ENCODE measurements around the gene SGSH. TPM values are rescaled to one million over a fixed set of nuclear protein-coding genes. Genes with fewer than 3 reads are reported as not detected.
A peak's percentile ranks its signal among the peaks of the same experiment; 100 is the strongest.

The SGSH gene
- total and polyA plus RNA-seq, 4 experiments from 2014 or later, result 37.8 to 198 (median 124) TPM

DNA sequence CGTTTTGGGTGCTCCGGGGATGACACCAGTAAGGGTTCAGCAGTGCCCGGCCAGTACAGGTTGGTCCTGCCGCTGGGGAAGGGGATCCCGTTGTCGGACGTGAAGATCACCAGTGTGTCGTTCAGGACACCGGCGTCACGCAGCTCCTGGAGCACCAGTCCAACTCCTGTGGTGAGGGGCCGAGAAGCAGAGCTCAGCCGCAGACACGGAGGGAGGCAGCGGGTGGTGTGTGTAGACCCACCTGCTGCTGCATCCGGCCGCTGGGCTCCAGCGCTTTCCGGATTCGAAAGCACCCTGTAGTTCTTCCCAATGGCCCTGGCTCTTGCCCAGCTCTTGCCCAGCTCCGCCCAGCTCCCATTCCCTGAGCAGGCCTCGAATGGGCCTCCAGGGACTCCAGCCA is 8.0 kb downstream of the SGSH start:
- Histone ChIP-seq H3K27ac (ENCODE audit: low read depth, low read length) (no peak overlapping the region), H3K9me3 (ENCODE audit: control insufficient read depth in 1 of 2, low read length in 2 of 2) (no peaks in the 10 kb centered on the region)

DNA sequence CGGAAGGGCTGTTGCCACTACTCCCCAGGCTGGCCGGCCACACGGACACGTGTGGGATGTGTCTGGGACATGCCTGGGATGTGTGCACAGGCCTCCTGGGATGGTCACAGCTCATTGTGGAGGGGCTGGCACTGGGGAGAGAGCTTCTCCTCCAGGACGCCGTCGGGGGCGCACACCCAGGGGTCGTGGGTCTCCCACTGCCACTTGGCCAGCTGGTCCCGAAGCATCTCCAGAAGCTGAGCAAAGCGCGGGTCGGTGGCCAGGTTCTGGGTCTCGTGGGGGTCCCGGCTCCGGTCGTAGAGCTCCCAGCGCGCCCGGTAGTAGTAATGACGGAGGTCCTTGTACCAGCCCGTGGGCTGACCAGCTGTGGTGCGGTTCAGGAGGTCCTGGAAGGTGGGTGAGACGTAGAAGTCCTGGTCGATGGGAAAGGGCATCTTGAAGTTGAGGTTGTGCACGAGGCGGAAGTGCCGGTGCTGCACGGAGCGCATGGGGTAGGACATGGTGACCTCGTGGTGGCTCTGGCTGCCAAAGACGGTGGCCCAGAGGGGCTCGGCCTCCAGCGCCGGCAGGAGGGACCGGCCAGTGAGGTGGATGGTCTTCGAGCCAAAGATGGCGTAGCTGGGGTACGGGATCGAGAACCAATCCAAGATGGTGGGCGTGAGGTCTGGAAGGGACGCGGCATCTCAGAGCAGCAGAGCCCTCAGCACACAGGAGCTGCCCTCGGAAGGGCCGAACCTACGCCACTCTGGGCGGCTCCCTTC is 9.6 kb downstream of the SGSH start:
- Mint-ChIP-seq H3K4me1 (no peaks in the 10 kb centered on the region), H3K9me3 (no peaks in the 10 kb centered on the region), H3K27me3 (no peaks in the 10 kb centered on the region), H3K36me3 (peaks cover 3 to 32% of the 10 kb centered on the region in 2 donors), H3K4me3 (no peak overlapping the region), H3K27ac (peak overlapping the region in 1 of 7 donors; percentile 13)
- POLR2A ChIA-PET (ENCODE audit: partially characterized antibody), result interaction anchor here (2.4 kb wide), 1 partner anchor 8 kb away, joined by 12 read pairs; no protein-coding TSS in a partner anchor
- H3K27ac ChIP-seq (ENCODE audit: low read depth, low read length), result no peak overlapping the region
- CTCF ChIA-PET (ENCODE audit: partially characterized antibody), result interaction anchor here (1.9 kb wide), 1 partner anchor 14 kb away, joined by 5 read pairs; no protein-coding TSS in a partner anchor
- H3K4me3 ChIP-seq (ENCODE audit: low read length in 2 of 2), result no peak overlapping the region
- no peak for DNase-seq
- H3K9me3 ChIP-seq (ENCODE audit: control insufficient read depth in 1 of 2, low read length in 2 of 2), result no peaks in the 10 kb centered on the region
- no peaks in the 10 kb centered on the region for H3K27me3 ChIP-seq (ENCODE audit: insufficient read depth, low read length)
- intact Hi-C loops (cut with micrococcal nuclease), result no loop called here
- peaks cover 56% of the 10 kb centered on the region for H3K36me3 ChIP-seq (ENCODE audit: insufficient read depth, low read length)
- H3K4me1 ChIP-seq (ENCODE audit: insufficient read depth, low read length), result no peaks in the 10 kb centered on the region

More for the DNA sequence above, 8.0 kb downstream of the SGSH start:
- Histone ChIP-seq H3K4me3 (ENCODE audit: low read length in 2 of 2) (no peak overlapping the region), H3K36me3 (ENCODE audit: insufficient read depth, low read length) (peaks cover 64% of the 10 kb centered on the region), H3K4me1 (ENCODE audit: insufficient read depth, low read length) (peaks cover under 1% of the 10 kb centered on the region), H3K27me3 (ENCODE audit: insufficient read depth, low read length) (no peaks in the 10 kb centered on the region)
- intact Hi-C loops (cut with micrococcal nuclease), result no loop called here
- CTCF ChIA-PET (ENCODE audit: partially characterized antibody), result interaction anchor here (1.9 kb wide), 1 partner anchor 16 kb away, joined by 5 read pairs; no protein-coding TSS in a partner anchor
- POLR2A ChIA-PET (ENCODE audit: partially characterized antibody), result no interaction called here
- H3K27ac Mint-ChIP-seq, result no peak overlapping the region
- DNase-seq, result no peak
- H3K36me3 Mint-ChIP-seq, result peaks cover 8 to 43% of the 10 kb centered on the region in 2 donors
- H3K9me3 Mint-ChIP-seq, result no peaks in the 10 kb centered on the region
- H3K4me1 Mint-ChIP-seq, result peaks cover 4 to 8% (median 6%) of the 10 kb centered on the region in 4 donors
- no peaks in the 10 kb centered on the region for H3K27me3 Mint-ChIP-seq
- no peak overlapping the region for H3K4me3 Mint-ChIP-seq

DNA sequence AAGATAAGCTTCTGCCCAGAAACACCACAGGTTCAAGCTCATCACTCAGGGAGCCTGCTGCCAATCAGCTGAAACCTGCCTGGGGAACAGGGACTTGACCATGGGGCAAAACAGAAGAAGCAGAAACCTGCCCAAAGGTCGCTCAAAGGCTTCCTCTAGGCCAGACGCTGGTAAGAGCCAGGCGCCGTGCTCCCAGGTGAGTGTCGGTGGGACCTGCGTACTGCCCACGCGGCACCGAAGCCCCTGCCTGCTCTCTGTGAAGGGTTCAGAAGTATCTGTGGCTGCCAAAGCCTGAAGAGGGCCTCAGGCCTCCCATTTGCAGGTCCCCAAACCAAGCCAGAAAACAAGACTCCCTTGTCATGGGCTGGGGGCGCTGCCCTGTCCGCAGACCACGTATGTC is 10.4 kb downstream of the SGSH start:
- H3K27ac Mint-ChIP-seq, result peak overlapping the region in 2 of 7 donors; percentile 46 to 79
- DNase-seq, result no peak
- H3K27me3 Mint-ChIP-seq, result no peaks in the 10 kb centered on the region
- H3K4me3 Mint-ChIP-seq, result no peak overlapping the region
- H3K36me3 ChIP-seq (ENCODE audit: insufficient read depth, low read length), result peaks cover 51% of the 10 kb centered on the region
- ChIA-PET POLR2A (ENCODE audit: partially characterized antibody) (interaction anchor here (2.4 kb wide), 1 partner anchor 9 kb away, joined by 12 read pairs; no protein-coding TSS in a partner anchor), CTCF (ENCODE audit: partially characterized antibody) (interaction anchor here (0.7 kb wide), 1 partner anchor 13 kb away, joined by 3 read pairs; no protein-coding TSS in a partner anchor)
- no peak overlapping the region for H3K27ac ChIP-seq (ENCODE audit: low read depth, low read length)
- H3K4me1 ChIP-seq (ENCODE audit: insufficient read depth, low read length), result no peaks in the 10 kb centered on the region
- H3K4me3 ChIP-seq (ENCODE audit: low read length in 2 of 2), result no peak overlapping the region
- intact Hi-C loops (cut with micrococcal nuclease), result no loop called here
- H3K4me1 Mint-ChIP-seq, result no peaks in the 10 kb centered on the region
- H3K9me3 Mint-ChIP-seq, result no peaks in the 10 kb centered on the region
- no peaks in the 10 kb centered on the region for H3K9me3 ChIP-seq (ENCODE audit: control insufficient read depth in 1 of 2, low read length in 2 of 2)
- H3K36me3 Mint-ChIP-seq, result peaks cover 3 to 32% of the 10 kb centered on the region in 2 donors
- H3K27me3 ChIP-seq (ENCODE audit: insufficient read depth, low read length), result no peaks in the 10 kb centered on the region

DNA sequence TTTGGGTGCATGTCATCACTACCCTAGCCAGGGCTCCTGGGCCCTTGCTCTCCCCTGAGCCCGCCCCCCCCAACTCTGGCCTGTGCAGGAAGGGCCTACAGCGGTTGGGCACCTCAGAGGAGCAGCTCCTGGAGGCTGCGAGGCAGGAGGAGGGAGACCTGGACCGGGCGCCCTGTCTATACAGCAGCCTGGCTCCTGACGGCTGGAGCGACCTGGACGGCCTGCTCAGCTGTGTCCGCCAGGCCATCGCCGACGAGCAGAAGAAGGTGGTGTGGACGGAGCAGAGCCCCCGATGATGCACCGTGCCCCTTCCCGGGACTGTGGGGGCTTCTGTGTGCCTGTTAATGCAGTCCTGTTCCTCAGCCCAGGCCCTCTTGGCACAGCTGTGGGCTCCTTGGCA is 12.1 kb downstream of the SGSH start:
- no peaks in the 10 kb centered on the region for H3K27me3 ChIP-seq (ENCODE audit: insufficient read depth, low read length)
- H3K36me3 Mint-ChIP-seq, result peaks cover 3 to 27% of the 10 kb centered on the region in 2 donors
- ChIA-PET CTCF (ENCODE audit: partially characterized antibody) (interaction anchor here (3.4 kb wide), 1 partner anchor 12 kb away, joined by 20 read pairs; no protein-coding TSS in a partner anchor), POLR2A (ENCODE audit: partially characterized antibody) (no interaction called here)
- DNase-seq, result no peak
- no peak overlapping the region for H3K4me3 Mint-ChIP-seq
- no peaks in the 10 kb centered on the region for H3K9me3 ChIP-seq (ENCODE audit: control insufficient read depth in 1 of 2, low read length in 2 of 2)
- H3K4me1 Mint-ChIP-seq, result no peaks in the 10 kb centered on the region
- H3K4me3 ChIP-seq (ENCODE audit: low read length in 2 of 2), result no peak overlapping the region
- no peaks in the 10 kb centered on the region for H3K9me3 Mint-ChIP-seq
- H3K27me3 Mint-ChIP-seq, result no peaks in the 10 kb centered on the region
- intact Hi-C loops (cut with micrococcal nuclease), result no loop called here
- H3K27ac Mint-ChIP-seq, result no peak overlapping the region
- H3K4me1 ChIP-seq (ENCODE audit: insufficient read depth, low read length), result no peaks in the 10 kb centered on the region
- no peak overlapping the region for H3K27ac ChIP-seq (ENCODE audit: low read depth, low read length)
- H3K36me3 ChIP-seq (ENCODE audit: insufficient read depth, low read length), result peaks cover 35% of the 10 kb centered on the region

DNA sequence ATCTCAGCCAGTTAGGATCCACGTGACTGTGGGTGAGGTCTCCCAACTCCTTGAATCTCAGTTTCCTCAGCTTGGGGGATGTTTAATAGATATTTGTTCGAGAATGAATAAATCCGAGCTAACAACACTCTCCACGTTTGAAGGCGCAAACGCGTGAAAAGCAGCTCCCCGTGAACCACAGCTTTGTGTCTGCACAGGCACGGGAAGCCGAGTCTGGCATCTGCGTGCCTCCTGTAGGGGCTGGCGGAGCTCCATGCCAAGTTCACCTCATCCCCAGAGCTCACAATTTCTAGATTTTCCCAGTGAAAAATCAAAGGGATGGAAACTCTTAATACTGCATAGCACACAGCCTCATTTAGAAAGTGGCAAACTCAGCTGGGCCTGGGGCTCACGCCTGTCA is 14.3 kb downstream of the SGSH start:
- ChIA-PET CTCF (ENCODE audit: partially characterized antibody) (interaction anchor here (1.0 to 3.4 kb wide), 3 partner anchors 10 to 47 kb away, joined by 3 to 20 read pairs (median 4); no protein-coding TSS in a partner anchor), POLR2A (ENCODE audit: partially characterized antibody) (interaction anchor here (1.0 kb wide), 1 partner anchor 14 kb away, joined by 5 read pairs; no protein-coding TSS in a partner anchor)
- Mint-ChIP-seq H3K27ac (no peak overlapping the region), H3K36me3 (peaks cover 0 to 15% of the 10 kb centered on the region in 2 donors), H3K4me1 (peaks cover 0 to 4% (median 0%) of the 10 kb centered on the region in 4 donors), H3K9me3 (no peaks in the 10 kb centered on the region), H3K4me3 (no peak overlapping the region), H3K27me3 (no peaks in the 10 kb centered on the region)
- Histone ChIP-seq H3K4me3 (ENCODE audit: low read length in 2 of 2) (no peak overlapping the region), H3K9me3 (ENCODE audit: control insufficient read depth in 1 of 2, low read length in 2 of 2) (no peaks in the 10 kb centered on the region), H3K36me3 (ENCODE audit: insufficient read depth, low read length) (peaks cover 16% of the 10 kb centered on the region), H3K4me1 (ENCODE audit: insufficient read depth, low read length) (no peaks in the 10 kb centered on the region), H3K27me3 (ENCODE audit: insufficient read depth, low read length) (no peaks in the 10 kb centered on the region), H3K27ac (ENCODE audit: low read depth, low read length) (no peak overlapping the region)
- no peak for DNase-seq
- intact Hi-C loops (cut with micrococcal nuclease), result no loop called here

DNA sequence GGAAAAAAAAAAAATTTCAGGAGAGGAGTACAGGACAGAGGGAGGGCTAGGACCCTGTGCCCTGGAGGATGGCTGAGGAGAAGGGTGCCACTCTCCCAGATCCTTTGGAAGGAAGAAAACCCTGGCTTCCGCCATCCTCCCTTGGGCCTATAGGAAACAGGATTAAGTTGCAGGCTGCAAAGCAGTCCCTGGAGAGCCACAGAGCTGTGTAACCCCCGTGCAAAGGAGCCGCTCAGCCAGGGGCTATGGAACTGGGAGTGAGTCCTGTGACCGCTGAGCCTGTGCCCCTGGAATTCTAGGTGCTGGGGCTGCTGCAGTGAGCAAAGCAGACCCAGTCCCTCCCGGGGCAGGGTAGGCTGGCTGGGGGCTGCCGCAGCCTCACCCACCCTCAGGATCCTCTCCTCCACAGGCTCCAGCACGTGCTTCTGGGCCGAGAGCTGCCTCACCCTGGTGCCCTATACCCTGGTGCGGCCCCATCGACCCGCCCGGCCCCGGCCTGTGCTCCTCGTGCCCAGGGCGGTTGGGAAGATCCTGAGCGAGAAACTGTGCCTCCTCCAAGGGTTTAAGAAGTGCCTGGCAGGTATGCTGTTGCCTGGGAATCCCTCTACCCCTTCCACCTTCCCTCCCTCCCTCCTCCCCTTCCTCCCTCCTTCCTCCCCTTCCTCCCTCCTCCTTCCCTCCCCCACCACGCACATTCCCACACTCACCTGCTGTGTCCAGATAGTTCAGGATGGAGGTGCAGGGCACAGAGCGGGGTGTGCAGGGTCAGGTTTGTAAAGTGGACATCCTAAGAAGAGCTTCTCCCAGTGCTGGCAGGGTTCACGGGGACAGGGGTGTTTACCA is 15.3 kb downstream of the SGSH start:
- CTCF ChIA-PET (ENCODE audit: partially characterized antibody), result interaction anchor here (2.5 to 3.4 kb wide), 2 partner anchors 9 to 48 kb away, joined by 9 to 20 read pairs; no protein-coding TSS in a partner anchor
- DNase-seq, result no peak
- H3K36me3 Mint-ChIP-seq, result peaks cover 0 to 6% of the 10 kb centered on the region in 2 donors
- H3K4me3 ChIP-seq (ENCODE audit: low read length in 2 of 2), result no peak overlapping the region
- intact Hi-C loops (cut with micrococcal nuclease), result no loop called here
- peaks cover 6% of the 10 kb centered on the region for H3K36me3 ChIP-seq (ENCODE audit: insufficient read depth, low read length)
- H3K4me1 ChIP-seq (ENCODE audit: insufficient read depth, low read length), result no peaks in the 10 kb centered on the region
- H3K27me3 ChIP-seq (ENCODE audit: insufficient read depth, low read length), result no peaks in the 10 kb centered on the region
- no peaks in the 10 kb centered on the region for H3K27me3 Mint-ChIP-seq
- no peaks in the 10 kb centered on the region for H3K9me3 ChIP-seq (ENCODE audit: control insufficient read depth in 1 of 2, low read length in 2 of 2)
- H3K9me3 Mint-ChIP-seq, result no peaks in the 10 kb centered on the region
- H3K27ac Mint-ChIP-seq, result peak overlapping the region in 1 of 7 donors; percentile 47
- peaks cover 0 to 4% (median 0%) of the 10 kb centered on the region in 4 donors for H3K4me1 Mint-ChIP-seq
- H3K4me3 Mint-ChIP-seq, result no peak overlapping the region
- no peak overlapping the region for H3K27ac ChIP-seq (ENCODE audit: low read depth, low read length)
- POLR2A ChIA-PET (ENCODE audit: partially characterized antibody), result interaction anchor here (1.0 kb wide), 1 partner anchor 15 kb away, joined by 5 read pairs; no protein-coding TSS in a partner anchor
